Activated CD4-positive, CD25-positive, alpha-beta regulatory T cell treated with anti-CD3 and anti-CD28 coated beads, Interleukin-2, amount 50 U/mL, for 16 hours (primary cell): ENCODE results near the gene FOXC2.

Source experiments
- DNase-seq: peaks from one replicate; pipeline ENCODE4 v3.0.0-alpha.2; 2020; ENCODE audit warnings: low read depth, low spot score

FOXC2 gene

GRCh38 chr16:86611941-86612340 is 45.3 kb downstream of the FOXC2 start:
- no peak for DNase-seq

DNA sequence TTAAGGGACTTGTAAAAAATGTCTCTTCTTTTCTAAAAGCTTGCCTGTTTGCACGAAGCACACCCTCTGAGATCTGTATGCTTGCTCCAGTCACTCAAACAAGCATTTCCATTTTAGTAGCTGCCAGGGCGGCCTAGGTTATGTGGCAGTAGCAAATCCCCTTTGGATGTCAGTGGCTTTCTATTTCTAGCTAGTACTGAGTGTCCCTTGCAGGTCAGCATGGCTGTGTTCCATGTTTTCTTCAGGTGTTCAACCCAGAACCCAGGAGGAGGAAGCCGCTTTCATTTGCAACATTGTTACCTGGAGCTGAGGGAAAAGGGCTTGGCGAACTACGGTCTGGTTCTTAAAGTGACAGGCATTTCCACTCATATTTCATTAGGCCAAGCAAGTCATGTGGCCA is 48.1 kb downstream of the FOXC2 start:
- DNase-seq = no peak

- no peak for DNase-seq
Measured at GRCh38 chr16:86616906-86617305, 50.3 kb downstream of the FOXC2 start.

GRCh38 chr16:86618431-86619238 is 52.0 kb downstream of the FOXC2 start:
- no peak for DNase-seq
